HepG2 (cell line): Measurements from ENCODE around the gene POSTN.

Source experiments
- BHLHE40 ChIP-seq: IDR thresholded peaks from 2 replicates; pipeline ENCODE4 v1.6.1; 2011; ENCODE audit warnings: low read length, improper control_type of control experiment
- MTA1 ChIP-seq: sonication (generic); formaldehyde crosslinking; IDR thresholded peaks from 2 replicates; pipeline ENCODE4 v1.4.0; 2020; ENCODE audit warnings: missing genetic modification reagents, mild to moderate bottlenecking, borderline replicate concordance
- SETDB1 ChIP-seq: sonication (generic); formaldehyde crosslinking; IDR thresholded peaks from 2 replicates; pipeline ENCODE4 v1.5.1; 2020; ENCODE audit warnings: missing genetic modification reagents, mild to moderate bottlenecking, borderline replicate concordance
- TCF12 ChIP-seq, 2 experiments: fragments of 450-650 bp in 1 of 2; sonication (generic) in 1 of 2; formaldehyde crosslinking in 1 of 2; IDR thresholded peaks; 2 replicates each; pipeline versions ENCODE4 v1.6.1 to v1.8.0; 2017 to 2022; ENCODE audit warnings: antibody characterized with exemption in 1 of 2, mild to moderate bottlenecking in 1 of 2, missing genetic modification reagents in 1 of 2, moderate library complexity in 1 of 2
- ZNF354B ChIP-seq: sonication (generic); formaldehyde crosslinking; IDR thresholded peaks from 2 replicates; pipeline ENCODE4 v1.8.0; 2022; ENCODE audit warnings: mild to moderate bottlenecking, missing genetic modification reagents
- ZNF768 ChIP-seq: sonication (generic); formaldehyde crosslinking; IDR thresholded peaks from 2 replicates; pipeline ENCODE4 v1.4.0; 2020; ENCODE audit warnings: missing genetic modification reagents
- TF ChIP-seq, protein P1 (sequence below): sonication (generic); formaldehyde crosslinking; IDR thresholded peaks from 2 replicates; pipeline ENCODE4 v1.8.1; 2023; ENCODE audit warnings: mild to moderate bottlenecking, inconsistent platforms, moderate library complexity, missing genetic modification reagents, borderline replicate concordance

- TF ChIP-seq ZNF354B (CRISPR knock-in tag) = no peak
- no peak for TF ChIP-seq BHLHE40
- TF ChIP-seq, protein P1, sequence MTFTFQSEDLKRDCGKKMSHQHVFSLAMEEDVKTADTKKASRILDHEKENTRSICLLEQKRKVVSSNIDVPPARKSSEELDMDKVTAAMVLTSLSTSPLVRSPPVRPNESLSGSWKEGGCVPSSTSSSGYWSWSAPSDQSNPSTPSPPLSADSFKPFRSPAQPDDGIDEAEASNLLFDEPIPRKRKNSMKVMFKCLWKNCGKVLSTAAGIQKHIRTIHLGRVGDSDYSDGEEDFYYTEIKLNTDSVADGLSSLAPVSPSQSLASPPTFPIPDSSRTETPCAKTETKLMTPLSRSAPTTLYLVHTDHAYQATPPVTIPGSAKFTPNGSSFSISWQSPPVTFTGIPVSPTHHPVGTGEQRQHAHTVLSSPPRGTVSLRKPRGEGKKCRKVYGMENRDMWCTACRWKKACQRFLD (CRISPR knock-in tag) = no peak
- TF ChIP-seq MTA1 (CRISPR knock-in tag) = no peak
- TF ChIP-seq ZNF768 (CRISPR knock-in tag) = no peak
- no peak for TF ChIP-seq TCF12 (IDR thresholded peaks at IDR 0.05)
- no peak for TF ChIP-seq TCF12 (CRISPR knock-in tag; IDR thresholded peaks at IDR 0.05)
- no peak for TF ChIP-seq SETDB1 (CRISPR knock-in tag)
Observed at GRCh38 chr13:37531049-37531448, 67.5 kb downstream of the POSTN start.
